MM.1S (cell line): ENCODE measurements around the gene GNAT1.

Experiments used
- DNase-seq: peaks from one replicate; pipeline ENCODE4 v3.0.0-alpha.2; 2015
- H2AFZ ChIP-seq: fragments of 300-600 bp; sonication (generic); 2 replicates; pipeline ENCODE4 v1.6.0; 2016; ENCODE audit warnings: antibody characterized with exemption, low read length
- H3F3A ChIP-seq: fragments of 300-600 bp; sonication (generic); 2 replicates; pipeline ENCODE4 v1.6.1; 2016; ENCODE audit warnings: mild to moderate bottlenecking, antibody characterized with exemption, low read length, moderate library complexity, mixed read lengths; ENCODE audit not compliant: insufficient read depth
- H3K27ac ChIP-seq: fragments of 300-600 bp; sonication (generic); 2 replicates; pipeline ENCODE4 v1.5.1; 2016; ENCODE audit warnings: mild to moderate bottlenecking, low read length
- H3K27me3 ChIP-seq: fragments of 300-600 bp; sonication (generic); replicated peaks from 2 replicates; pipeline ENCODE4 v1.6.0; 2016; ENCODE audit warnings: low read length; ENCODE audit not compliant: insufficient read depth
- H3K36me3 ChIP-seq: fragments of 300-600 bp; sonication (generic); replicated peaks from 2 replicates; pipeline ENCODE4 v1.6.1; 2016; ENCODE audit warnings: mild to moderate bottlenecking, low read length, mixed read lengths; ENCODE audit not compliant: insufficient read depth
- H3K4me1 ChIP-seq: fragments of 300-600 bp; sonication (generic); 2 replicates; pipeline ENCODE4 v1.6.1; 2016; ENCODE audit warnings: low read length, mixed read lengths
- H3K4me2 ChIP-seq: fragments of 300-600 bp; sonication (generic); 2 replicates; pipeline ENCODE4 v1.6.0; 2016; ENCODE audit warnings: low read depth, low read length
- H3K4me3 ChIP-seq: fragments of 300-600 bp; sonication (generic); 2 replicates; pipeline ENCODE4 v1.5.1; 2016; ENCODE audit warnings: low read length, mixed read lengths
- H3K79me2 ChIP-seq: fragments of 300-600 bp; sonication (generic); 2 replicates; pipeline ENCODE4 v1.6.1; 2016; ENCODE audit warnings: mixed run types, low read length, mixed read lengths
- H3K9ac ChIP-seq: fragments of 300-600 bp; sonication (generic); 2 replicates; pipeline ENCODE4 v1.6.1; 2016; ENCODE audit warnings: low read length, mixed read lengths
- H3K9me2 ChIP-seq: fragments of 300-600 bp; sonication (generic); replicated peaks from 2 replicates; pipeline ENCODE4 v1.6.1; 2016; ENCODE audit warnings: mild to moderate bottlenecking, low read length, mixed read lengths; ENCODE audit not compliant: insufficient read depth
- H3K9me3 ChIP-seq: fragments of 300-600 bp; sonication (generic); replicated peaks from 2 replicates; pipeline ENCODE4 v1.6.1; 2016; ENCODE audit warnings: mild to moderate bottlenecking, low read length, mixed read lengths; ENCODE audit not compliant: insufficient read depth
- H4K20me1 ChIP-seq: fragments of 300-600 bp; sonication (generic); 2 replicates; pipeline ENCODE4 v1.6.1; 2016; ENCODE audit warnings: mild to moderate bottlenecking, low read length, moderate library complexity, mixed read lengths; ENCODE audit not compliant: insufficient read depth
- EZH2 ChIP-seq: fragments of 300-600 bp; sonication (generic); optimal IDR thresholded peaks from 2 replicates; pipeline ENCODE3; 2017; ENCODE audit warnings: low read depth, mild to moderate bottlenecking, antibody characterized with exemption, low read length, mixed read lengths
- EZH2phosphoT487 ChIP-seq: fragments of 300-600 bp; sonication (generic); IDR thresholded peaks from 2 replicates; pipeline ENCODE4 v1.6.1; 2018; ENCODE audit warnings: antibody characterized with exemption, low read length
- TF ChIP-seq, protein P1 (sequence below): fragments of 300-600 bp; sonication (generic); IDR thresholded peaks from 2 replicates; pipeline ENCODE4 v1.5.1; 2016; ENCODE audit warnings: antibody characterized with exemption, low read length, mixed read lengths

The GNAT1 gene

DNA sequence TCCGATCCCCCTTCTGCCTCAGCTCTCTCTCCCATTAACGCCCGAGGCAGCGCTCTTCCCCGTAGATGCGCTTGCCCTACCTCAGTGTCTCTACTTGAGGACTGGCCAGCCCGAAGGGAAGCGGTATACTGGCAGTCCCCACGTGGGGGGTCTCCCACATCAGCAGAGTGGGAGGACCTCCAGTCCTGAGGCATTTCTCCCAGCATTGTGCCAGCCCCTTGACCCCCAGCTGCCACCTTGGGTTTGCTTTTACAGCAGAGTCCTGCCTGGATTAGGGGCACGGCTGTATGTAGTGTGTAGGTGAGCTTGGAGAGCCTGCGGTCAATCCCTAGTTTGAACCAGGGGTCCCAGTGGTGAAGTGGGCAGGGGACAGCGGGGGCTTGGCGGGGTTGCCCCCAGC is 35.5 kb upstream of the GNAT1 start:
- H2AFZ ChIP-seq, result no peak overlapping the region
- TF ChIP-seq EZH2 (no peak), EZH2phosphoT487 (no peak)
- TF ChIP-seq, protein P1, sequence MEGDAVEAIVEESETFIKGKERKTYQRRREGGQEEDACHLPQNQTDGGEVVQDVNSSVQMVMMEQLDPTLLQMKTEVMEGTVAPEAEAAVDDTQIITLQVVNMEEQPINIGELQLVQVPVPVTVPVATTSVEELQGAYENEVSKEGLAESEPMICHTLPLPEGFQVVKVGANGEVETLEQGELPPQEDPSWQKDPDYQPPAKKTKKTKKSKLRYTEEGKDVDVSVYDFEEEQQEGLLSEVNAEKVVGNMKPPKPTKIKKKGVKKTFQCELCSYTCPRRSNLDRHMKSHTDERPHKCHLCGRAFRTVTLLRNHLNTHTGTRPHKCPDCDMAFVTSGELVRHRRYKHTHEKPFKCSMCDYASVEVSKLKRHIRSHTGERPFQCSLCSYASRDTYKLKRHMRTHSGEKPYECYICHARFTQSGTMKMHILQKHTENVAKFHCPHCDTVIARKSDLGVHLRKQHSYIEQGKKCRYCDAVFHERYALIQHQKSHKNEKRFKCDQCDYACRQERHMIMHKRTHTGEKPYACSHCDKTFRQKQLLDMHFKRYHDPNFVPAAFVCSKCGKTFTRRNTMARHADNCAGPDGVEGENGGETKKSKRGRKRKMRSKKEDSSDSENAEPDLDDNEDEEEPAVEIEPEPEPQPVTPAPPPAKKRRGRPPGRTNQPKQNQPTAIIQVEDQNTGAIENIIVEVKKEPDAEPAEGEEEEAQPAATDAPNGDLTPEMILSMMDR, result no peak
- H3K27me3 ChIP-seq, result peaks cover 72% of the 10 kb centered on the region
- no peak overlapping the region for H3K9ac ChIP-seq
- no peak overlapping the region for H3K4me3 ChIP-seq
- no peaks in the 10 kb centered on the region for H4K20me1 ChIP-seq
- H3F3A ChIP-seq, result no peaks in the 10 kb centered on the region
- H3K4me1 ChIP-seq, result 0 out of 2 replicates have a peak, but pooled peaks cover 4% of the 10 kb centered on the region
- DNase-seq, result no peak
- H3K9me3 ChIP-seq, result no peaks in the 10 kb centered on the region
- no peak overlapping the region for H3K4me2 ChIP-seq
- H3K36me3 ChIP-seq, result no peaks in the 10 kb centered on the region
- H3K27ac ChIP-seq, result no peak overlapping the region
- H3K9me2 ChIP-seq, result no peaks in the 10 kb centered on the region
- H3K79me2 ChIP-seq, result no peaks in the 10 kb centered on the region

DNA sequence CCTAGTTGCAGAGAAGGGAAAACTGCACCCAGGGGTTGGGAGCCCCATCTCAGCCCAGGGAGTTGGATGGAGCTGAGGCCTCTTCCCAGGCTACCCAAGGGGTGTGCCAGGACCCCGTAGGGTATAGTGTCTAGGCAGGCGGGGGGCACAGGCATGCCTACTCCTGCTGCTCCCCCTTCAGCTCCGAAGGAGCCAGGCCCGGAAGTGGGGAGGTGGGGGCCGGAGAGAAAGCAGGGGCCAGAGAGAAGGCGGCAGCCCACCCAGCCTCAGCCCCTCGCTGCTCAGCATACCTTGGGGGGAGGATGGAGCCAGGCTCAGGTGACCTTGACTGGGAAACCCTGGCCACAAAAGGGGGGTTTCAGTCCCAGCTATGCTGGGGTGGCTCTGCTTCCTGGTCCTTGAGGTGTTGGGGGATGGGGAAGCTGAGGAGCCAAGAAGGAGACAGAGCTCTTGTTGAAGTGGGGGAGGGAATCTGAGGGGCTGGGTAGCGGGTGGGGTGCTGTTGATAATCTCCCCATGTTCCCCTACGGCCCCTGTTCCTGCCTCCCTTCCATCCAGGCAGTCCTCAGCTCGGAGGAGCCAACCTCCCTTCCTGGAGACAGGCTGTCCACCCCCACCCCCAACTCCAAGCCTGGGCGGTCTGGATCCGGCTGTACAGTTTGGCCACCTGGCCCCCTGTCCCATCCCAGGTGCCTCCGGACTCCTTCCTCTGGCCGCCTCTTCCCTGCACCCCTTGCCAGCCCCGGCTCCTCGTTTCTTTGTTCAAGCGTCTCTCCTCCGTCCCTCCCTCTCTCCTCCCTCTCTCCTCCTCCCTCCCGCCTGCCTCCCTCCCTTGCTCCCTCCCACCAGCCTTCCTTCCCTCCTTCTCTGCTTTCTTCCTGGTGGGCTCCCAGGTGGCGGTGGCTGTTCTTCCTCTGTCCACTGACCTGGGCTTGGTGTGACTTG is 34.6 kb upstream of the GNAT1 start:
- H3K9me2 ChIP-seq, result no peaks in the 10 kb centered on the region
- H3K4me1 ChIP-seq, result 0 out of 2 replicates have a peak, but pooled peaks cover 4% of the 10 kb centered on the region
- H3K4me2 ChIP-seq, result no peak overlapping the region
- no peaks in the 10 kb centered on the region for H3K36me3 ChIP-seq
- H3K9ac ChIP-seq, result no peak overlapping the region
- H3K4me3 ChIP-seq, result no peak overlapping the region
- no peak for DNase-seq
- H3K27ac ChIP-seq, result no peak overlapping the region
- no peaks in the 10 kb centered on the region for H4K20me1 ChIP-seq
- no peaks in the 10 kb centered on the region for H3K9me3 ChIP-seq
- no peak for TF ChIP-seq EZH2phosphoT487
- no peak for TF ChIP-seq EZH2
- TF ChIP-seq, protein P1, result no peak
- H2AFZ ChIP-seq, result no peak overlapping the region
- H3K79me2 ChIP-seq, result no peaks in the 10 kb centered on the region
- peaks cover 81% of the 10 kb centered on the region for H3K27me3 ChIP-seq
- no peaks in the 10 kb centered on the region for H3F3A ChIP-seq

DNA sequence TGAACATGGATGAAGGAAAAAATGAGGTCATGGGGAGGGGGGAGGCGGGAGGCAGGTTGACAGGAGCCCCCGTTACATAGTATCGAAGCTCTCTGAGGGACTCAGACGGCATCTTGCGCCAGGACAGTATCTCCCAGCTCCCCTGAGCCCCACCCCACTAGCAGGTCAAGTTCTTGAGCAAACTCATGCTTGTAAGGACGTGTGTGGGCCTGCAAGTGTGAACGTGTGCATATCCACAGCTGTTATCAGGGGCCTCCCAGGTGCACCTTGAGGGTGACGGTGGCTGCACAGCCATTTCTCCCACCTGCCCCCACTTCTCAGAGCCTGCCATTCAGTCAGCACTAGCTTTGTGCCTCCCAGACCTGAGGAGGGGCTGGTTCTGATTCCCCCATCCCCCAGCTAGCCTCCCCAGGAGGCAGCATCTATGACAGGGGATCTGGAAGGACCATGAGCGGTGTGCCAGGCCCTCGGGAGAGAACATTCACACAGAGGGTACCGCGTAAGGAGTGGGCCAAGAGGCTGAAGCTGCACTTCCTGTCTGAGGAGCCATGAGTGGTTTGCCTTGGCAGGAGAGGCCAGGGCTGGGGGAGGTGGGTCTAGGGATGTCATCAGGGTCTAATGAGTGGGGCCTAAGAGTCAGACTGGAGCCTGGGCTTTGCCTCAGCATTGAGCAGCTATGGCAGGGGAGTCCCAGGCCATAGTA is 33.4 kb upstream of the GNAT1 start:
- Histone ChIP-seq H3K79me2 (no peaks in the 10 kb centered on the region), H3K9ac (no peak overlapping the region), H3F3A (no peaks in the 10 kb centered on the region), H3K4me3 (no peak overlapping the region), H3K9me3 (no peaks in the 10 kb centered on the region), H3K27me3 (peaks cover 89% of the 10 kb centered on the region), H3K4me2 (no peak overlapping the region), H3K36me3 (no peaks in the 10 kb centered on the region), H4K20me1 (no peaks in the 10 kb centered on the region), H3K4me1 (0 out of 2 replicates have a peak, but pooled peaks cover 4% of the 10 kb centered on the region), H2AFZ (no peak overlapping the region), H3K27ac (no peak overlapping the region), H3K9me2 (no peaks in the 10 kb centered on the region)
- TF ChIP-seq, protein P1, result no peak
- TF ChIP-seq EZH2phosphoT487 (no peak), EZH2 (no peak)
- DNase-seq, result no peak
